OCI-LY1 (cell line): Measurements from ENCODE around the gene RHBDL3.
"Not testable (repeated sequence)": the region's sequence is repeated elsewhere in the genome, so short reads cannot be mapped to it uniquely, and the experiment has no call there.

ENCODE experiments used
- H2AFZ ChIP-seq: fragments of 200-600 bp; sonication (generic), shearing (Covaris generic); 2 replicates; pipeline ENCODE4 v1.6.0; 2014; ENCODE audit warnings: antibody characterized with exemption, mild to moderate bottlenecking, low read length
- H3F3A ChIP-seq: fragments of 200-600 bp; sonication (generic), shearing (Covaris generic); 2 replicates; pipeline ENCODE4 v1.6.0; 2014; ENCODE audit warnings: mild to moderate bottlenecking, antibody characterized with exemption, low read length, moderate library complexity; ENCODE audit not compliant: insufficient read depth
- H3K27ac ChIP-seq: fragments of 200-600 bp; sonication (generic); 2 replicates; pipeline ENCODE4 v1.5.1; 2014; ENCODE audit warnings: low read length, mixed run types, mild to moderate bottlenecking, low read depth; ENCODE audit not compliant: poor library complexity, severe bottlenecking
- H3K27me3 ChIP-seq: fragments of 200-600 bp; sonication (generic); 2 replicates; pipeline ENCODE4 v1.6.0; 2014; ENCODE audit warnings: antibody characterized with exemption, mild to moderate bottlenecking, low read length, moderate library complexity; ENCODE audit not compliant: insufficient read depth
- H3K36me3 ChIP-seq: fragments of 200-600 bp; sonication (generic); 2 replicates; pipeline ENCODE4 v1.6.1; 2014; ENCODE audit warnings: mild to moderate bottlenecking, antibody characterized with exemption, low read length, moderate library complexity, mixed read lengths; ENCODE audit not compliant: insufficient read depth
- H3K4me1 ChIP-seq: fragments of 200-600 bp; sonication (generic); 2 replicates; pipeline ENCODE4 v1.5.1; 2014; ENCODE audit warnings: mild to moderate bottlenecking, low read length, moderate library complexity; ENCODE audit not compliant: insufficient read depth, severe bottlenecking
- H3K4me2 ChIP-seq: fragments of 200-600 bp; sonication (generic), shearing (Covaris generic); 2 replicates; pipeline ENCODE4 v1.6.1; 2014; ENCODE audit warnings: low read length
- H3K4me3 ChIP-seq: fragments of 200-600 bp; sonication (generic); 2 replicates; pipeline ENCODE4 v1.5.1; 2014; ENCODE audit warnings: low read length, low read depth, mild to moderate bottlenecking, mixed read lengths; ENCODE audit not compliant: poor library complexity, severe bottlenecking
- H3K79me2 ChIP-seq: fragments of 200-600 bp; shearing (Covaris generic); 2 replicates; pipeline ENCODE4 v1.6.1; 2016; ENCODE audit warnings: mixed run types, low read length, mixed read lengths; ENCODE audit not compliant: insufficient read depth
- H3K9ac ChIP-seq: fragments of 200-600 bp; sonication (generic), shearing (Covaris generic); 2 replicates; pipeline ENCODE4 v1.6.1; 2014; ENCODE audit warnings: mild to moderate bottlenecking, low read length, mixed read lengths
- H3K9me2 ChIP-seq: fragments of 200-600 bp; sonication (generic), shearing (Covaris generic); 2 replicates; pipeline ENCODE4 v1.6.1; 2014; ENCODE audit warnings: low read depth, mild to moderate bottlenecking, low read length, mixed read lengths
- H3K9me3 ChIP-seq: fragments of 200-600 bp; shearing (Covaris generic); 2 replicates; pipeline ENCODE4 v1.6.1; 2014; ENCODE audit warnings: low read length, mixed read lengths
- H4K20me1 ChIP-seq: fragments of 200-600 bp; sonication (generic), shearing (Covaris generic); 2 replicates; pipeline ENCODE4 v1.6.0; 2016; ENCODE audit warnings: mild to moderate bottlenecking, low read length; ENCODE audit not compliant: insufficient read depth
- CTCF ChIP-seq: fragments of 200-600 bp; sonication (generic), shearing (Covaris generic); IDR thresholded peaks from 2 replicates; pipeline ENCODE4 v1.5.1; 2017; ENCODE audit warnings: mild to moderate bottlenecking, antibody characterized with exemption, low read length, moderate library complexity, mixed read lengths
- EZH2 ChIP-seq: fragments of 200-600 bp; sonication (generic), shearing (Covaris generic); IDR thresholded peaks from 2 replicates; pipeline ENCODE4 v1.8.0; 2017; ENCODE audit warnings: borderline replicate concordance, mixed run types, mild to moderate bottlenecking, antibody characterized with exemption, low read length, moderate library complexity, mixed read lengths

Gene RHBDL3

GRCh38 chr17:32261417-32261736 is 4.3 kb upstream of the RHBDL3 start:
- Histone ChIP-seq H4K20me1 (no peaks in the 10 kb centered on the region), H3K27me3 (peaks cover 3% of the 10 kb centered on the region; the same call in 1 of the 2 replicates), H3K4me2 (no peak overlapping the region), H3K9me2 (no peaks in the 10 kb centered on the region), H3K9me3 (no peaks in the 10 kb centered on the region), H3K4me1 (peaks cover 1% of the 10 kb centered on the region), H3K9ac (no peak overlapping the region), H3K36me3 (no peaks in the 10 kb centered on the region), H3K4me3 (no peak overlapping the region), H3K79me2 (no peaks in the 10 kb centered on the region), H2AFZ (no peak overlapping the region), H3F3A (no peaks in the 10 kb centered on the region), H3K27ac (no peak overlapping the region)
- no peak for TF ChIP-seq CTCF
- TF ChIP-seq EZH2 = no peak

DNA sequence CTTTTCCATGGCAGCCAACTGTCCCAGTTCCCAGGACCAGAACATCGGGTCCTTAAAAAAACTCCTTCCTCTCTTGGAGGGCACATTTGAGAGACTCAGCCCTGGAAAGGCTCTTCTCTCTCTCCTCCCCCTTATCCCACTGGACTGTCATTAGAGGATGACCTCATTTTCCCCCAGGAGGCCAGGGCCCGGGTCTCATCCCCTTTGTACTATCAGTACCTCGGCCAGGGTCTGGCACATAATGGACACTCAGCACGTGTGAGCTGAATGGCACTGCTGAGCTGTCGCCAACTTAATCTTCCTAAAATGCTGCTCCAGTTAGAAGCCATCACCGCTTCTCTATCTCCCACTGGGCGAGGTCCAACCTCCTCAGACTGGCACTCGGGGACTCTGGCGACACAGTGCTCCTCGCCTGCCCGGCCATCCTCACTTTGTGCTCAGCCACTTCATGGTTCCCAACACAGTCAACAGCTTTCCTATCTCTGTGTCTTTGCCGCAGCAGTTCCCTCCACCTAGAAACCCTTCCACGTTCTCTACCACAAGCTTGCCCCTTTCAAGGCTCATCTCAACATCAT is 3.6 kb upstream of the RHBDL3 start:
- H3K4me2 ChIP-seq = no peak overlapping the region
- H4K20me1 ChIP-seq = no peaks in the 10 kb centered on the region
- no peaks in the 10 kb centered on the region for H3K79me2 ChIP-seq
- H3K27me3 ChIP-seq = peaks cover 3% of the 10 kb centered on the region; the same call in 1 of the 2 replicates
- H3K9me2 ChIP-seq = no peaks in the 10 kb centered on the region
- H3K36me3 ChIP-seq = no peaks in the 10 kb centered on the region
- H3K9ac ChIP-seq = no peak overlapping the region
- H3K27ac ChIP-seq = no peak overlapping the region
- no peak overlapping the region for H3K4me3 ChIP-seq
- TF ChIP-seq CTCF (no peak), EZH2 (no peak)
- no peak overlapping the region for H2AFZ ChIP-seq
- H3F3A ChIP-seq = no peaks in the 10 kb centered on the region
- H3K9me3 ChIP-seq = no peaks in the 10 kb centered on the region
- H3K4me1 ChIP-seq = peaks cover 4% of the 10 kb centered on the region

DNA sequence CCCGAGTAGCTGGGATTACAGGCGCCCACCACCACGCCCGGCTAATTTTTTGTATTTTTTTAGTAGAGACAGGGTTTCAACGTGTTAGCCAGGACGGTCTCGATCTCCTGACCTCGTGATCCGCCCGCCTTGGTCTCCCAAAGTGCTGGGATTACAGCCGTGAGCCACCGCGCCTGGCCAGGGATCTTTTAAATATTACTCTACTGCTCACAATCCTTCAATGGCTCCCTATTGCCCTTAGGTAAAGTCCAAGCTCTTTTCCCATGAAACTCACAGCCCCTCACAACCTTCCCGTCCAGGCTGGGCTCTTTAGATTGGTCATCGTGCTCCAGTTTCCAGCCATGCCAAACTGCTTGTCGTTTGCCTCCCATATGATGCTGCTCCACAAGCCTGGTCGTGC is 2.1 kb upstream of the RHBDL3 start:
- not testable (repeated sequence) for H2AFZ ChIP-seq, H3K4me2 ChIP-seq, H4K20me1 ChIP-seq, H3K9me3 ChIP-seq, H3K79me2 ChIP-seq, H3K27ac ChIP-seq, H3K9ac ChIP-seq, H3K4me1 ChIP-seq, H3K27me3 ChIP-seq, H3F3A ChIP-seq, H3K4me3 ChIP-seq, H3K9me2 ChIP-seq, H3K36me3 ChIP-seq

DNA sequence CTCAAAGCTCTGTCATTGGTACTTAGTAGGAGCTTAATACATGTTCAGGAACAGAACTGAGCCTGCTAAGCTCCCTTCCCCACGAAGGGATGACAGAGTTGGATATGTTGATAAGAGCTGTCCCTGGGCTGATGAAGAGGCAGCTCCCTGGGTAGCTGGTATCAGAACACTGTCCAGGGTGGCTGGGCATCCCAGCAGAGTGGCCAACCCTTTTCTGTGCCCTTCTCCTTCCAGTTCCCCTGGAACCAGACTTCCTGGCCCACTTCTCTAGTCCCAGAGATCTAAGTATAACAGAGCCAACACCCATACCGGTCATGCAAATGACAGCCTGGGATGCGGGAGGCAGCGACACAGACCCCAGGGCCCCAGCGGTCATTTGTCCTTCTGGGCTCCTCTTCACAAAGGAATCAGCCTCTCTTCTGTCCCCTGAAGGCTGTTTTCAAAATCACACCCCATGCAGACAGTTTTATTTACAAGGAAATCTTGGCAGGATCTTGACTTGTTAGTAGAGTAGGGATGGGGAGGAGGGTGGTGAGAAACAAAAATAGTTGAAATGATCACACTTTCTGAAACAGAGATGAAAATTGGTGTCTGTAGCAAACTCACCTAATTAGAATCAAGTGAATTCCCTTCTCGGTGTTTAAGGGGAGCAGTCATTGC is 1.4 kb upstream of the RHBDL3 start:
- no peaks in the 10 kb centered on the region for H3K9me2 ChIP-seq
- H3K9me3 ChIP-seq = no peaks in the 10 kb centered on the region
- peaks cover 11% of the 10 kb centered on the region; the same call in 1 of the 2 replicates for H3K27me3 ChIP-seq
- no peak overlapping the region for H3K4me2 ChIP-seq
- H3K36me3 ChIP-seq = no peaks in the 10 kb centered on the region
- H3K4me3 ChIP-seq = no peak overlapping the region
- no peak overlapping the region for H3K9ac ChIP-seq
- H4K20me1 ChIP-seq = no peaks in the 10 kb centered on the region
- no peaks in the 10 kb centered on the region for H3K79me2 ChIP-seq
- no peaks in the 10 kb centered on the region for H3F3A ChIP-seq
- TF ChIP-seq CTCF (no peak), EZH2 (no peak)
- peaks cover 4% of the 10 kb centered on the region for H3K4me1 ChIP-seq
- H3K27ac ChIP-seq = no peak overlapping the region
- no peak overlapping the region for H2AFZ ChIP-seq
